ENCODE data around the gene ARPC3.
"Not testable (repeated sequence)": the region's sequence is repeated elsewhere in the genome, so short reads cannot be mapped to it uniquely, and the experiment has no call there.

ARPC3 gene

GRCh38 chr12:110421701-110422100, 28.4 kb downstream of the ARPC3 start:
- H3K27ac ChIP-seq, result peak overlapping the region; percentile 57
- peak; percentile 65 for DNase-seq
- H3K36me3 ChIP-seq, result no peaks in the 10 kb centered on the region
- H3K4me3 ChIP-seq (ENCODE audit: low read depth, low read length), result no peak overlapping the region
- no peaks in the 10 kb centered on the region for H3K9me3 ChIP-seq (ENCODE audit: severe bottlenecking)
- no peak for TF ChIP-seq CTCF (IDR thresholded peaks at IDR 0.05; ENCODE audit: low read depth, low read length)
- no peaks in the 10 kb centered on the region for H3K27me3 ChIP-seq (ENCODE audit: insufficient read depth, low read depth, severe bottlenecking)

- Histone ChIP-seq H3K4me3 (ENCODE audit: low read depth, low read length) (no peak overlapping the region), H3K27me3 (ENCODE audit: insufficient read depth, low read depth, severe bottlenecking) (no peaks in the 10 kb centered on the region), H3K9me3 (ENCODE audit: severe bottlenecking) (no peaks in the 10 kb centered on the region), H3K36me3 (no peaks in the 10 kb centered on the region), H3K27ac (peak overlapping the region; percentile 57)
- no peak for TF ChIP-seq CTCF (IDR thresholded peaks at IDR 0.05; ENCODE audit: low read depth, low read length)
- peak; percentile 31 for DNase-seq
Observed at GRCh38 chr12:110421159-110421661, 28.9 kb downstream of the ARPC3 start.

GRCh38 chr12:110420644-110421043, 29.5 kb downstream of the ARPC3 start:
- H3K4me3 ChIP-seq (ENCODE audit: low read depth, low read length); DNase-seq; H3K36me3 ChIP-seq; H3K27me3 ChIP-seq (ENCODE audit: insufficient read depth, low read depth, severe bottlenecking); H3K9me3 ChIP-seq (ENCODE audit: severe bottlenecking): not testable (repeated sequence)
- H3K27ac ChIP-seq, result peak overlapping the region; percentile 57

GRCh38 chr12:110417113-110417512, 33.0 kb downstream of the ARPC3 start:
- H3K27ac ChIP-seq; H3K9me3 ChIP-seq (ENCODE audit: severe bottlenecking); H3K4me3 ChIP-seq (ENCODE audit: low read depth, low read length); H3K27me3 ChIP-seq (ENCODE audit: insufficient read depth, low read depth, severe bottlenecking); DNase-seq; H3K36me3 ChIP-seq: not testable (repeated sequence)

GRCh38 chr12:110410086-110410485, 40.1 kb downstream of the ARPC3 start:
- H3K9me3 ChIP-seq (ENCODE audit: severe bottlenecking); H3K27me3 ChIP-seq (ENCODE audit: insufficient read depth, low read depth, severe bottlenecking); DNase-seq; H3K27ac ChIP-seq; H3K36me3 ChIP-seq; H3K4me3 ChIP-seq (ENCODE audit: low read depth, low read length): not testable (repeated sequence)

GRCh38 chr12:110405126-110405662, 44.9 kb downstream of the ARPC3 start:
- H3K27me3 ChIP-seq (ENCODE audit: insufficient read depth, low read depth, severe bottlenecking); H3K4me3 ChIP-seq (ENCODE audit: low read depth, low read length); DNase-seq; H3K9me3 ChIP-seq (ENCODE audit: severe bottlenecking): not testable (repeated sequence)
- Histone ChIP-seq H3K27ac (peak overlapping the region; percentile 18; the same call in 1 of the 2 replicates), H3K36me3 (peaks cover 24% of the 10 kb centered on the region)

- peak overlapping the region; percentile 83 for H3K4me3 ChIP-seq (ENCODE audit: low read depth, low read length)
- peak; percentile 78 for DNase-seq
- H3K27me3 ChIP-seq (ENCODE audit: insufficient read depth, low read depth, severe bottlenecking), result no peaks in the 10 kb centered on the region
- H3K36me3 ChIP-seq, result peaks cover 33% of the 10 kb centered on the region
- H3K9me3 ChIP-seq (ENCODE audit: severe bottlenecking), result no peaks in the 10 kb centered on the region
- H3K27ac ChIP-seq, result peak overlapping the region; percentile 97
- no peak for TF ChIP-seq CTCF (IDR thresholded peaks at IDR 0.05; ENCODE audit: low read depth, low read length)
Observed at GRCh38 chr12:110403976-110404682, 46.0 kb downstream of the ARPC3 start.

All from WERI-Rb-1 (cell line).